DLD1 (cell line): ENCODE results near the gene FCN1.

ENCODE experiments used
- in situ Hi-C: cut with HindIII; loops from 2 replicates; pipeline ENCODE4 v1.10.0; 2017; ENCODE audit warnings: low sequenced_read_pairs

Gene FCN1

GRCh38 chr9:134951994-134952393 is 34.3 kb upstream of the FCN1 start:
- in situ Hi-C loops: no loop called here

GRCh38 chr9:134951461-134951860 is 33.7 kb upstream of the FCN1 start:
- in situ Hi-C loops: no loop called here

- in situ Hi-C loops: no loop called here
Observed at GRCh38 chr9:134950386-134951210, 32.9 kb upstream of the FCN1 start.

- in situ Hi-C loops: no loop called here
Observed at GRCh38 chr9:134949681-134950385, 32.1 kb upstream of the FCN1 start.

GRCh38 chr9:134948149-134948548 is 30.4 kb upstream of the FCN1 start:
- in situ Hi-C loops: no loop called here

- in situ Hi-C loops: no loop called here
Observed at GRCh38 chr9:134947265-134947955, 29.7 kb upstream of the FCN1 start.

GRCh38 chr9:134946663-134947062 is 29.0 kb upstream of the FCN1 start:
- in situ Hi-C loops: no loop called here

GRCh38 chr9:134945509-134946275 is 28.0 kb upstream of the FCN1 start:
- in situ Hi-C loops: no loop called here

GRCh38 chr9:134944916-134945315 is 27.2 kb upstream of the FCN1 start:
- in situ Hi-C loops: no loop called here

- in situ Hi-C loops: no loop called here
Observed at GRCh38 chr9:134944351-134944802, 26.7 kb upstream of the FCN1 start.

GRCh38 chr9:134943836-134944235 is 26.1 kb upstream of the FCN1 start:
- in situ Hi-C loops: no loop called here

GRCh38 chr9:134943411-134943810 is 25.7 kb upstream of the FCN1 start:
- in situ Hi-C loops: no loop called here

- in situ Hi-C loops: no loop called here
Observed at GRCh38 chr9:134942788-134943184, 25.1 kb upstream of the FCN1 start.

- in situ Hi-C loops: no loop called here
Observed at GRCh38 chr9:134942011-134942787, 24.5 kb upstream of the FCN1 start.

- in situ Hi-C loops: no loop called here
Observed at GRCh38 chr9:134940236-134941208, 22.8 kb upstream of the FCN1 start.

GRCh38 chr9:134939836-134940235 is 22.1 kb upstream of the FCN1 start:
- in situ Hi-C loops: no loop called here

GRCh38 chr9:134939080-134939733 is 21.5 kb upstream of the FCN1 start:
- in situ Hi-C loops: no loop called here

GRCh38 chr9:134938346-134939079 is 20.8 kb upstream of the FCN1 start:
- in situ Hi-C loops: no loop called here
